HG03558 (cell line): Measurements from ENCODE around the gene STK35.
"Not testable (repeated sequence)": the region's sequence is repeated elsewhere in the genome, so short reads cannot be mapped to it uniquely, and the experiment has no call there.

ENCODE experiments used
- ATAC-seq: cut with Tn5 transposase; IDR thresholded peaks from one replicate; pipeline ENCODE4 v1.9.1; 2021; ENCODE audit warnings: moderate number of reproducible peaks; ENCODE audit not compliant: unreplicated experiment; ENCODE audit errors: extremely low read depth

STK35 gene

DNA sequence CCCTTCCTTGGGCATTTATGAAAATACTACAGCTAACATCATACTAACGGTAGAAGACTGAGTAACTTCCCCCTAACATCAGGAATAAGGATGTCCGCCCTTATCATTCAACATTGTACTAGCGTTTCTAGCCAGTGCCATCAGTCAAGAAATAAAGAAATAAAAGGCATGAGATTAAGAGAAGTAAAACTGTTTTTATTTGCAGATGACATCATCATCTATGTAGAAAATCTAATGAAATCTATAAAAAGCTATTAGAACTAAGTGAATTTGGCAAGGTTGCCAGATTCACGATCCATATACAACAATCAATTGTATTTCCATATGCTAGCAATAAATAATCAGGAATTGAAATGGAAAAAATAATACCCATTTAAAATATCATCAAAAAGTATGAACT, 54.6 kb downstream of the STK35 start:
- ATAC-seq, result no peak

- ATAC-seq, result no peak
Observed at GRCh38 chr20:2156666-2157624, 55.3 kb downstream of the STK35 start.

DNA sequence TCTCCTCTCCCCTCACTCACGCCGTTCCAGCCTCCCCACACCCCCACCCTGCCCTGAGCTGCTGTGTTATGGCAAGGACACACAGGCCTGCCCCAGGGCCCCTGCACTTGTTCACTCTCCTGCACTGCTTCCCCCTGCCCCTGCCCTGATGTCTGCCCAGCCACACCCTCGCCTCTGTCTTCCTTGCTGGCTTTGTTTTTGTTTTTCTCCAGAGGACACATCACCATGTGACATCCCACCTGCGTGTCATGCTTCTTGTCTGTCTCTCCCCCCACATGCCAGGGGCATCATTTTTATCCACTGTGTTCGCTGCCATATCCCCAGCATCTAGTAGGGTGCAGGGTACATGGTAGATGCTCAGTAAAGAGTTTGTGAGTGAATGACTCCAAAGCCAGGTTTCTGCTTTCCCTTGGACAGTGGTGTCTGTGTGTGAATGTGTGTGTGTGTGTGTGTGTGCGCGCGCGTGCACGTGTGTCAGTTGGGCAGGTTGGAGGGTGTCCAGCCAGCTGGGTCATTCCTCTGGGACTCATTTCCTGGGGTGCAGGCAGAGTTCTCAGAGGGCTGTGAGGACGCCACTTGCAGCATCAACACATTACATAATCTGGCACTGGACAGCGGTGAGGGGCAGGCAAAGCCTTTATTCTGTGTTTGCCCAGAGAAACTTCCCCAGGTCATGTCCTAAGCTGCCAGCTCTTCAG, 60.6 kb downstream of the STK35 start:
- ATAC-seq, result no peak

DNA sequence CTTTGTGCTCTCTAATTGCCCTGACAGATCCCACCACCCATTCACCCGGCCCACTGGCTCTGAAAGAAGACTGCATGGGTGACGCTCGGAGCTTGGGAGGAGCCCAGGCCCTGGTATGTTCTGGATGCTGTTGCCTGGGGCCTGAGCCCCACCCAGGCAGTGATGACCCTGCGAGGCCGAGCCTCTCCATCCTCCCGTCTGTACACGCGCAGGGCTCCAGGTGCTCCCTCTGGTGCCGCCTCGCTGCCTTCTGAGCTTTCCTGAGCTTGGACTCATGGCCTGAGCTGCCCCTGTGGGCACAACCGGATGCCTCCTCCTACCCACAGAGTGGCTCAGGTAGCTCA, 61.2 kb downstream of the STK35 start:
- no peak for ATAC-seq

DNA sequence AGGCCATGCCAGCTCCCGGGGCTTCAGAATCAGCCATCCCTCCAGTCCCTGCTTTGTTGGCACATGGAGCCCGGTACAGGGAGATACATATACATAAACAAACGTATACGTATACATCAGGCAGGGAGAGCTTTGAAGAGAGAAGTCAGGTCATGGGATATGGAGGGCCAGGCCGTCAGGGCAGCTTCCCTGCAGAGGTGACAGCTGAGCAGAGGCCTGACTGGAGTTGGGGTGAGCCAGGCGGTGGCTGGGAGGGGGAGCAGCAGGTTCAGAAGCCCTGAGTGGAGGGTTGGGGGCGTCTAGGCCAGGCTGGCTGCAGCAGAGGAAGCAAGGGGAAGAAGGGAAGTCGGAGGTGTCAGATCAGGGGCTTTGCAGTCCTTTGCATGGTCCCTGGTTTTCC, 61.7 kb downstream of the STK35 start:
- no peak for ATAC-seq

DNA sequence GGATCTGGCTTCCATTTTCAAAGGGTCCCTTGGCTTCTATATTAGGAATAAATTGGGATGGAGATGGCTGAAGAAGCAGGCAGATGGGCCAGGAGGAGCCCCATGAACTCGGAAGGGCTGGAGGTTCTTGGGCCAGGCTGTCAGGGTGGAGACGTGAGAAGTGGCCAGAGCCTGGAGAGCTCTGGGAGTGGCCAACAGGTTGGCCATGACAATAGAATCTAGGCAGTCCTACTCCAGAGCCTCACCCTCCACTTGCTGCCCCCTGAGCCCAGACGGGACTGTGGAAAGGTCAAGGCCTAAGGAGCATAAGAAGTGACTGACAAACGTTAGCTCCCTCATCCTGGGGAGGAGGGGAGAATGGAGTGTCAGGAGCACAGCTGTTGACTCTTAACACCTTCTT, 62.1 kb downstream of the STK35 start:
- no peak for ATAC-seq

GRCh38 chr20:2164421-2164820, 62.8 kb downstream of the STK35 start:
- no peak for ATAC-seq

DNA sequence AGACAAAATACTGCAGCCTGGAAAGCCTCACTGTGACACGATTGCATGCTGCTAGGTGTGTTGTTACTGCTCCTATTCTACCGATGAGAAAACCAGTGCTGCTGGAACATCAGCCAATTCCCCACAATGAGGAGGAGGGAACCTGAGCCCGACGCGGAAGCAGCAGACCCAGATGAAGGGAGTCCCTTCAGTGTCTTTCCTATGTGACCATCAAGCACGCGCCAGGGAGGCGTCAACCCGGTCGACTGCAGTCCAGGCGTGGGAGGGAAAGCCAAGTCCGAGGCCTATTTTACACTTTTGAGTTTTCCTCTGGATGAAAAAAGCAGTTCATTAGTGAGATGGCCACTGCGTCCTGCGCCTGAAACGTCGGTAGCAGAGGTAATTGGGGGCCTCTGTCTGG, 63.3 kb downstream of the STK35 start:
- no peak for ATAC-seq

- ATAC-seq, result no peak
Observed at GRCh38 chr20:2165871-2166270, 64.2 kb downstream of the STK35 start.

- ATAC-seq, result no peak
Observed at GRCh38 chr20:2167112-2167511, 65.5 kb downstream of the STK35 start.

GRCh38 chr20:2168946-2169345, 67.3 kb downstream of the STK35 start:
- no peak for ATAC-seq

DNA sequence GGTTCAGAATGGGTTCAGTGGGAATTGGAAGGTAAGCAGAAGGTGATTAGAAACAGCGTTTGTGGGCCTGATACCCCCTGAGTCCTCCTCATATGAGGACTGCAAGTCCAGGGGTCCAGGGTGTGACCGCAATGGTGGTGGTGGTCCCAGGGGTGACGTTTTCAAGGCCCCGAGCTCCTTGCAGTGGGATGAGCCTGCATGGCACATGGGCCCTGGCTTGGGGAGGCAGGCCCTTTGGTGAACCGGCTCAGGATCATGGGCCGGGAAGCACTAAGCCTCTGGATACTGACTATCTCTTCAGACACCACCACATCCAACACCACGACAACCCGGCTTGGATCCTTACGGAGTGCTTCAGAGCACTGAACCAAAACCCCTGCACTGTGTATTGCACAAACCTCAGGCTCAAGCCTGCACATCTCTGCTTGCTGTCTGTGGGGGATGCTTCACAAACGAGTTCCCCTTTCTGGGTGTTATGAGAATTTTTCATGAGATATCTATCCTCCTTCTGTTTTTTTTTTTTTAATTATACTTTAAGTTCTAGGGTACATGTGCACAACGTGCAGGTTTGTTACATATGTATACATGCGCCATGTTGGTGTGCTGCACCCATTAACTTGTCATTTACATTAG, 67.9 kb downstream of the STK35 start:
- ATAC-seq, result no peak

GRCh38 chr20:2170404-2170803, 68.8 kb downstream of the STK35 start:
- no peak for ATAC-seq

DNA sequence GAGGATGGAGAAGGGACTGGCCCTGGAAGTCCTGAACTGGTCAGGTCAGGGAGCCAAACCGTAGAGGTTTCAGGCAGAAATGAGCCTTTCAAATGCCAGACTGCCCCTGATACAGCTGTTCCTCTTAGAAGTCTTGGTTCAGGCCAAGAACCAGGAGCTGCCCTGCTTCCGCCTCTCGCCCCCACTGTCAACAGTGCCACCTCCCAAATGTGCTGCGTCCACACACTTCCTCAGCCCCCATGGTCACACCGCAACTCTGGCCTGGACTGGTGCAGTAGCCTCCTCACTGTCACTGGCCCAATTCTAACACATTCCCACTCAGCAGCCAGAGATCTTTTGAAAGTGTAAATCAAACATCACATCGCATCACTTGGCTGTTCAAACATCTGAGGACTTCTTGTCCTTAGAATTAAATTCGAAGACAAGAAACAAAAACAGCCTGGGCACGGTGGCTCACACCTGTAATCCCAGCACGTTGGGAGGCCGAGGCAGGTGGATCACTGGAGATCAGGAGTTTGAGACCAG, 69.7 kb downstream of the STK35 start:
- ATAC-seq, result no peak

DNA sequence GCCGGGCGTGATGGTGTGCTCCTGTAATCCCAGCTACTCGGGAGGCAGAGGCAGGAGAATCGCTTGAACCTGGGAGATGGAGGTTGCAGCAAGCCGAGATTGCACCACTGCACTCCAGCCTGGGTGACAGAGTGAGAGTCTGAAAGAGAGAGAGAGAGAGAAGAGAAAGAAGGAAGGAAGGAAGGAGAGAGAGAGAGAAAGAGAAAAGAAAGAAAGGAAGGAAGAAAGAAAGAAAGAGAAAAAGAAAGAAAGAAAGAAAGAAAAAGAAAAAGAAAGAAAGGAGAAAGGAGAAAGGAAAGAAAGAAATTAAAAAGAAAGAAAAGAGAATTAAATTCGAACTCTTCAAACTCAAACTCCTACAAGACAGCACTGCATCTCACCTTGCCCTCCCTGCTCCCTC, 70.2 kb downstream of the STK35 start:
- not testable (repeated sequence) for ATAC-seq

DNA sequence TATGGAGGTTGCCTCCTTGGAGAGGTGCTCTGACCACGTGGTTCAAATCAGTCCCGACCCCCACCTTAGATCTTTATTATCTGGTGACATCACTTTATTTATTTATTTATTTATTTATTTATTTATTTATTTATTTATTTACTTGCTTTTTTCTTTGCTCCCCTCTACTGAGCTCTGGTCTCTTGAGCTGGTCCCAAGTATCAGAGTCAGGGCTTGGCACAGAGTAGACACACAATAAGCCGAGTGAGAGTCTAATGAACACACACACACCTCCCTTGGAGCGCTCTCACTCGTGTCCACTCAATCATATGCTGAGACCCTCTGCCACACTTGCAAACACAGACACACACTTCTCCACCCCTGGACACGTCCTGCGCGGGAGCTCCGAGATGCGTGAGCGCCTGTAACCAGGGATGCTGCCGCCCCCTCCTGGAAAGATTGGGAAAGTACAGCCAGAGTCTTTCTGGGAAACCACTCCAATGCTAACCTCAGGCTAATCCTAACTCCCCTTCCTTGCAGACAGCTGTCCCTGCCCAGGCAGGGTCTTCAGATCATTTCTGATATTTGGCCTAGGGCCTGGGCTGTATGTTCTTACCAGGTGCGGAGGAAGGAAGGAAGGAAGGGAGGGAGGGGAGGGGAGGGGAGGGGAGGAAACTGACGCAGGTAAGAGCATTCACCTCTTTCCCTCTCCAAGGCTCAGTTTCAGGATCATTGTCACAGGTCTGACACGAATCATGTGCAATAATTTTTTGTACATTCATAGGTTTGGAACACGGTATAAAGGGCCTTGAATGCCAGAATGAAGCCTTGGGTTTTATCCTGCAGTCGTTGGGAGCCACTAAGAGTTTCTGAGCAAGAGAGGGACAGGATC, 70.9 kb downstream of the STK35 start:
- no peak for ATAC-seq

GRCh38 chr20:2173186-2173585, 71.6 kb downstream of the STK35 start:
- no peak for ATAC-seq

- ATAC-seq, result no peak
Observed at GRCh38 chr20:2174067-2174466, 72.4 kb downstream of the STK35 start.

DNA sequence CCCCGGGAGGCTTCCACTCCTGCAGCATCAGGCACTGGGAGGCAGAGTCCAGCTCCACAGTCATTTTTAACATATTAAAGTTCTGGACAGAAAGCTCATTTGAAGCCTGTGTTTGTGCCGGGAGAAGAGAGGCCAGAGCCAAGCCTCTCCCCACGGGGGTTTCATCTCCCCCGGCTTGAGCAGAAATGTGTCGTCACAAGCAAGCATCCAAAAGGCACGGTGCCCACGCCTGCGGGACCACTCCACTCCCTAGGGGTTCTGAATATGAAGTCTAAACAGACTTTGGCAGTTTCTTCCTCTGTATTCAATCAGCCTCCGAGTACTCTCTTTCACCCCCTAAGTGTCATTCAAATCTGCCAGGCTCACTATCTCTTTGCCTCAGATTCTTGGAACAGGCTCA, 75.3 kb downstream of the STK35 start:
- ATAC-seq, result no peak
